Caco-2 (cell line): ENCODE data around the gene NDUFB2. TPM values are rescaled to one million over a fixed set of nuclear protein-coding genes. Genes with fewer than 3 reads are reported as not detected.

Experiments used
- BruUV-seq: library from RNA; stranded (reverse); fragments of 400-500 nt; replicated peaks from 2 replicates; lab custom pipeline; 2021; lab: Mats Ljungman, UMichigan
- CTCF ChIA-PET: fragments of 300-600 bp; sonication (Branson Sonifier 250); formaldehyde crosslinking; loops from one replicate; lab custom pipeline; 2022; ENCODE audit warnings: antibody characterized with exemption; lab: Charles Lee
- POLR2A ChIA-PET: fragments of 300-600 bp; sonication (Branson Sonifier 250); formaldehyde crosslinking; loops from one replicate; lab custom pipeline; 2022; ENCODE audit warnings: antibody characterized with exemption; lab: Charles Lee
- DNase-seq, 2 experiments: peaks; one replicate each; pipeline versions ENCODE4 v3.0.0 to v3.0.0-alpha.2; 2020 to 2022
- H3K27me3 ChIP-seq: replicated peaks from 2 replicates; pipeline ENCODE4 v1.6.0; 2011; ENCODE audit warnings: low read length; ENCODE audit not compliant: control insufficient read depth, insufficient read depth
- H3K36me3 ChIP-seq: 2 replicates; pipeline ENCODE4 v1.5.1; 2011; ENCODE audit warnings: low read length; ENCODE audit not compliant: control insufficient read depth, insufficient read depth
- H3K4me1 ChIP-seq: fragments of 250-450 bp; sonication (Bioruptor Pico); 2 replicates; pipeline ENCODE4 v1.5.1; 2020; ENCODE audit warnings: mild to moderate bottlenecking
- H3K4me3 ChIP-seq: 2 replicates; pipeline ENCODE4 v1.5.1; 2011; ENCODE audit warnings: low read depth, mild to moderate bottlenecking, control low read depth, low read length
- H3K9me3 ChIP-seq: fragments of 250-450 bp; sonication (Bioruptor Pico); 2 replicates; pipeline ENCODE4 v1.5.1; 2020; ENCODE audit warnings: mild to moderate bottlenecking, moderate library complexity
- H3K27ac Mint-ChIP-seq: one replicate; pipeline ENCODE4 v1.8.0; 2022; ENCODE audit warnings: mixed read lengths; ENCODE audit not compliant: unreplicated experiment
- H3K27me3 Mint-ChIP-seq: one replicate; pipeline ENCODE4 v1.8.0; 2022; ENCODE audit warnings: mixed read lengths; ENCODE audit not compliant: insufficient read depth, unreplicated experiment
- H3K36me3 Mint-ChIP-seq: one replicate; pipeline ENCODE4 v1.8.0; 2022; ENCODE audit warnings: mild to moderate bottlenecking, mixed read lengths; ENCODE audit not compliant: insufficient read depth, unreplicated experiment
- H3K4me1 Mint-ChIP-seq: one replicate; pipeline ENCODE4 v1.8.0; 2022; ENCODE audit warnings: low read depth, mixed read lengths; ENCODE audit not compliant: unreplicated experiment
- H3K4me3 Mint-ChIP-seq: one replicate; pipeline ENCODE4 v1.8.0; 2022; ENCODE audit warnings: mild to moderate bottlenecking, moderate library complexity, mixed read lengths; ENCODE audit not compliant: unreplicated experiment
- H3K9me3 Mint-ChIP-seq: one replicate; pipeline ENCODE4 v1.8.0; 2022; ENCODE audit warnings: mixed read lengths; ENCODE audit not compliant: unreplicated experiment
- CTCF ChIP-seq, 2 experiments: fragments of 200-600 bp in 1 of 2; IDR thresholded peaks; 1 replicate in 1 of 2; 2 replicates in 1 of 2; pipeline versions ENCODE4 v1.5.1 to v1.8.0; 2011 to 2022; ENCODE audit warnings: antibody characterized with exemption in 1 of 2, control low read depth in 1 of 2, inconsistent platforms in 1 of 2, low read depth in 1 of 2, low read length in 1 of 2, mild to moderate bottlenecking in 1 of 2, moderate library complexity in 1 of 2; ENCODE audit not compliant: insufficient read depth in 1 of 2, severe bottlenecking in 1 of 2, unreplicated experiment in 1 of 2
- intact Hi-C: fragments of 100-400 bp; cut with micrococcal nuclease; formaldehyde crosslinking; loops from one replicate; pipeline ENCODE4 v1.10.0; 2022; ENCODE audit not compliant: unreplicated experiment
- total RNA-seq: library from RNA; stranded (reverse); gene quantifications from 2 replicates; pipeline ENCODE4 v1.2.3, GENCODE V29; 2022

Gene NDUFB2
- total RNA-seq, 1 experiment from 2014 or later: 166 TPM

- Mint-ChIP-seq H3K4me1 (peaks cover 6% of the 10 kb centered on the region), H3K4me3 (peak overlapping the region; percentile 81), H3K27me3 (no peaks in the 10 kb centered on the region), H3K27ac (peak overlapping the region; percentile 31), H3K36me3 (peaks cover 15% of the 10 kb centered on the region), H3K9me3 (no peaks in the 10 kb centered on the region)
- TF ChIP-seq CTCF (IDR thresholded peaks at IDR 0.05; ENCODE audit: insufficient read depth in 1 of 2, low read depth in 1 of 2, low read length in 1 of 2, severe bottlenecking in 1 of 2, unreplicated experiment in 1 of 2): no peak
- no peaks in the 10 kb centered on the region for H3K36me3 ChIP-seq
- CTCF ChIA-PET: interaction anchor here (0.6 to 0.7 kb wide), 2 partner anchors 156 to 409 kb away, joined by 5 to 6 read pairs; no protein-coding TSS in a partner anchor
- POLR2A ChIA-PET: no interaction called here
- 0 out of 2 replicates have a peak, but pooled peaks cover 3% of the 10 kb centered on the region for H3K4me1 ChIP-seq
- no peaks in the 10 kb centered on the region for H3K27me3 ChIP-seq
- H3K9me3 ChIP-seq: no peaks in the 10 kb centered on the region
- no TSS peak for BruUV-seq
- DNase-seq: no peak
- peak overlapping the region; percentile 86 for H3K4me3 ChIP-seq
- intact Hi-C loops: loop anchor here (2.0 kb wide), 1 partner anchor 23 kb away; the partner anchor contains the start of gene NDUFB2
These were observed 22.7 kb upstream of the NDUFB2 start for GRCh38 chr7:140673774-140674155.

- CTCF ChIA-PET: interaction anchor here (0.7 to 0.9 kb wide), 2 partner anchors 14 to 156 kb away, joined by 5 to 6 read pairs; no protein-coding TSS in a partner anchor
- H3K4me3 Mint-ChIP-seq: peak overlapping the region; percentile 81
- no peaks in the 10 kb centered on the region for H3K9me3 ChIP-seq
- H3K4me3 ChIP-seq: no peak overlapping the region
- H3K27ac Mint-ChIP-seq: no peak overlapping the region
- no peak for DNase-seq
- POLR2A ChIA-PET: no interaction called here
- no peaks in the 10 kb centered on the region for H3K9me3 Mint-ChIP-seq
- TF ChIP-seq CTCF (IDR thresholded peaks at IDR 0.05; ENCODE audit: insufficient read depth in 1 of 2, low read depth in 1 of 2, low read length in 1 of 2, severe bottlenecking in 1 of 2, unreplicated experiment in 1 of 2): no peak
- no peaks in the 10 kb centered on the region for H3K36me3 ChIP-seq
- H3K4me1 Mint-ChIP-seq: peaks cover 6% of the 10 kb centered on the region
- no peaks in the 10 kb centered on the region for H3K27me3 ChIP-seq
- peaks cover 19% of the 10 kb centered on the region for H3K36me3 Mint-ChIP-seq
- 0 out of 2 replicates have a peak, but pooled peaks cover 3% of the 10 kb centered on the region for H3K4me1 ChIP-seq
- intact Hi-C loops: no loop called here
- H3K27me3 Mint-ChIP-seq: no peaks in the 10 kb centered on the region
- TSS peak; percentile 36 for BruUV-seq
These were observed 22.1 kb upstream of the NDUFB2 start for GRCh38 chr7:140674356-140674800.

GRCh38 chr7:140674899-140675701 lies 21.4 kb upstream of the NDUFB2 start:
- intact Hi-C loops: loop anchor here (5.0 kb wide), 1 partner anchor 337 kb away; the partner anchor contains the start of gene MRPS33
- no peaks in the 10 kb centered on the region for H3K36me3 ChIP-seq
- no peaks in the 10 kb centered on the region for H3K9me3 ChIP-seq
- BruUV-seq: no TSS peak
- DNase-seq: peak in 1 of 2 experiments; percentile 47
- no peaks in the 10 kb centered on the region for H3K27me3 ChIP-seq
- peaks cover 6% of the 10 kb centered on the region for H3K4me1 Mint-ChIP-seq
- ChIA-PET POLR2A (no interaction called here), CTCF (interaction anchor here (0.9 to 1.2 kb wide), 2 partner anchors 13 to 18 kb away, joined by 5 to 7 read pairs; no protein-coding TSS in a partner anchor)
- peaks cover 23% of the 10 kb centered on the region for H3K36me3 Mint-ChIP-seq
- peak; percentile 10 to 51 for TF ChIP-seq CTCF (IDR thresholded peaks at IDR 0.05; ENCODE audit: insufficient read depth in 1 of 2, low read depth in 1 of 2, low read length in 1 of 2, severe bottlenecking in 1 of 2, unreplicated experiment in 1 of 2)
- H3K9me3 Mint-ChIP-seq: no peaks in the 10 kb centered on the region
- H3K4me3 Mint-ChIP-seq: peak overlapping the region; percentile 81
- H3K4me3 ChIP-seq: no peak overlapping the region
- 0 out of 2 replicates have a peak, but pooled peaks cover 3% of the 10 kb centered on the region for H3K4me1 ChIP-seq
- no peaks in the 10 kb centered on the region for H3K27me3 Mint-ChIP-seq
- H3K27ac Mint-ChIP-seq: no peak overlapping the region
